ENCODE data around the gene SYNE1. TPM values are rescaled to one million over a fixed set of nuclear protein-coding genes. Genes with fewer than 3 reads are reported as not detected.

The SYNE1 gene
- total RNA-seq, 1 experiment from 2014 or later, result 23.0 TPM

DNA sequence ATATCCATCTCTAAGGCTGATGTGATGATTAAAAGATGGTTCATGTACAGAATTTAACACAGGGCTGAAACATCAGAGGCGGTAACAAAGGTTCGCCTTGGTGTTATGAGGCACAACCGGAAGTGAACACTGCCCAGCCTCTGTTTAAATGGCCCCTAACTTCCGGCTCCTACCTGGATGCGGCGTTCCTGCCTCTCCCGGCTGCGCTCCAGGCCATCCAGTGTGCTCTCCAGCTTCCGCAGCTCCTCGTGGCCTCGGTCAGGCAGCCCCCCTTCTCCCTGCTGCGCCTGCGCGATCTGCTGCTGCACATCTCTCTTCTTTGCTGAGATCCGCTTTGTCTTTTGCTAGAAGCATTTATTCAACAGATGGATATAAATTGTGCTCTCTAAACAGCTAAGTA, 195.3 kb downstream of the SYNE1 start:
- CTCF ChIA-PET, result no interaction called here
- intact Hi-C loops (cut with micrococcal nuclease; ENCODE audit: unreplicated experiment), result no loop called here
- H3K27ac Mint-ChIP-seq (ENCODE audit: unreplicated experiment), result no peak overlapping the region
- no peaks in the 10 kb centered on the region for H3K4me1 ChIP-seq
- no peak overlapping the region for H3K4me3 ChIP-seq (ENCODE audit: low read depth, low read length)
- TF ChIP-seq, protein P1, sequence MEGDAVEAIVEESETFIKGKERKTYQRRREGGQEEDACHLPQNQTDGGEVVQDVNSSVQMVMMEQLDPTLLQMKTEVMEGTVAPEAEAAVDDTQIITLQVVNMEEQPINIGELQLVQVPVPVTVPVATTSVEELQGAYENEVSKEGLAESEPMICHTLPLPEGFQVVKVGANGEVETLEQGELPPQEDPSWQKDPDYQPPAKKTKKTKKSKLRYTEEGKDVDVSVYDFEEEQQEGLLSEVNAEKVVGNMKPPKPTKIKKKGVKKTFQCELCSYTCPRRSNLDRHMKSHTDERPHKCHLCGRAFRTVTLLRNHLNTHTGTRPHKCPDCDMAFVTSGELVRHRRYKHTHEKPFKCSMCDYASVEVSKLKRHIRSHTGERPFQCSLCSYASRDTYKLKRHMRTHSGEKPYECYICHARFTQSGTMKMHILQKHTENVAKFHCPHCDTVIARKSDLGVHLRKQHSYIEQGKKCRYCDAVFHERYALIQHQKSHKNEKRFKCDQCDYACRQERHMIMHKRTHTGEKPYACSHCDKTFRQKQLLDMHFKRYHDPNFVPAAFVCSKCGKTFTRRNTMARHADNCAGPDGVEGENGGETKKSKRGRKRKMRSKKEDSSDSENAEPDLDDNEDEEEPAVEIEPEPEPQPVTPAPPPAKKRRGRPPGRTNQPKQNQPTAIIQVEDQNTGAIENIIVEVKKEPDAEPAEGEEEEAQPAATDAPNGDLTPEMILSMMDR (IDR thresholded peaks at IDR 0.05; ENCODE audit: insufficient read depth in 1 of 2, low read depth in 1 of 2, low read length in 1 of 2, severe bottlenecking in 1 of 2, unreplicated experiment in 1 of 2), result no peak
- H3K36me3 ChIP-seq (ENCODE audit: control insufficient read depth, insufficient read depth, low read length), result no peaks in the 10 kb centered on the region
- H3K4me1 Mint-ChIP-seq (ENCODE audit: low read depth, unreplicated experiment), result no peaks in the 10 kb centered on the region
- POLR2A ChIA-PET, result no interaction called here
- no peaks in the 10 kb centered on the region for H3K9me3 ChIP-seq
- BruUV-seq (replicated peaks), result no TSS peak
- H3K27me3 ChIP-seq (replicated peaks; ENCODE audit: control insufficient read depth, insufficient read depth, low read length), result no peaks in the 10 kb centered on the region
- no peak overlapping the region for H3K4me3 Mint-ChIP-seq (ENCODE audit: unreplicated experiment)
- peaks cover 15% of the 10 kb centered on the region for H3K27me3 Mint-ChIP-seq (ENCODE audit: insufficient read depth, unreplicated experiment)
- no peaks in the 10 kb centered on the region for H3K36me3 Mint-ChIP-seq (ENCODE audit: insufficient read depth, unreplicated experiment)
- H3K9me3 Mint-ChIP-seq (ENCODE audit: unreplicated experiment), result no peaks in the 10 kb centered on the region
- DNase-seq, result no peak

DNA sequence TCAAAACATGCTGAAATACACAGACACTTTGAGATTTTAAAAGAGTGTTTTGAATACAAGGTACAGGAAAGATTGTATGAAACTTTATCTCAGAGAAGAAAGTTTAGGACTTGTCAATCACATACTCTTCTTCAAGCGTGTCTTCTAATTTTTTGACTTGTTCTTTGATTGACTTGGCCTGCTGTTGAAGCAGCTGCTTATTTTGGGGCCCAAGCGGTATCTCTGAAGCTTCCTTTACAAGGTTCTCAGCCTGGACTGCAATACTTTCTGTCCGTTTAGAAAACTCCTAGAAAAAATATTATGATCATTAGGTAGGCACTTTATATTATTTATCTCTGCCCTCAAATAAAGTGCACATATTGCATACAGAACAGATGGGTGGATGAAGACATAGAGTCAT, 201.3 kb downstream of the SYNE1 start:
- Mint-ChIP-seq H3K36me3 (ENCODE audit: insufficient read depth, unreplicated experiment) (no peaks in the 10 kb centered on the region), H3K4me3 (ENCODE audit: unreplicated experiment) (no peak overlapping the region), H3K27me3 (ENCODE audit: insufficient read depth, unreplicated experiment) (peaks cover 14% of the 10 kb centered on the region), H3K4me1 (ENCODE audit: low read depth, unreplicated experiment) (no peaks in the 10 kb centered on the region), H3K9me3 (ENCODE audit: unreplicated experiment) (no peaks in the 10 kb centered on the region), H3K27ac (ENCODE audit: unreplicated experiment) (no peak overlapping the region)
- no peaks in the 10 kb centered on the region for H3K9me3 ChIP-seq
- no TSS peak for BruUV-seq (replicated peaks)
- H3K4me1 ChIP-seq, result no peaks in the 10 kb centered on the region
- POLR2A ChIA-PET, result no interaction called here
- CTCF ChIA-PET, result no interaction called here
- H3K4me3 ChIP-seq (ENCODE audit: low read depth, low read length), result no peak overlapping the region
- no peak for DNase-seq
- intact Hi-C loops (cut with micrococcal nuclease; ENCODE audit: unreplicated experiment), result no loop called here
- H3K36me3 ChIP-seq (ENCODE audit: control insufficient read depth, insufficient read depth, low read length), result no peaks in the 10 kb centered on the region
- no peaks in the 10 kb centered on the region for H3K27me3 ChIP-seq (replicated peaks; ENCODE audit: control insufficient read depth, insufficient read depth, low read length)
- TF ChIP-seq, protein P1 (IDR thresholded peaks at IDR 0.05; ENCODE audit: insufficient read depth in 1 of 2, low read depth in 1 of 2, low read length in 1 of 2, severe bottlenecking in 1 of 2, unreplicated experiment in 1 of 2), result no peak

DNA sequence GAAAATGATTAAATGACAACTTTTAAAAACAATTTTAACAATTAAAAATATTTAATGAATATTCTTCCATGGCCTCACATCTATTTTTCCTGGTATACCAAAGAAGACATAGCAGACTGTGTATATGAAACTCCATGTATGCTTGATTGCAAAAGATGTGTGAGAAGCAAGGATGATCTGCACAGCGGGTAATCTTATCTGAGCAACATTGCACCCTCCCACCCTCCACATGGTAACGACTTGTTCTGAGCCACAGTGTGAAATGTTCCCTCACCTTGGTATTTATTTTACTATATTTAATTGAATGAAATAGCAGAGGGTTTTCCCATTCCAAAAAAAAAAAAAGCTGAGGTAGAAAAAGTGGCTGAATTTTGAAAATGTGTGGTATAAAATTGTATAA, 204.4 kb downstream of the SYNE1 start:
- Mint-ChIP-seq H3K36me3 (ENCODE audit: insufficient read depth, unreplicated experiment) (no peaks in the 10 kb centered on the region), H3K27me3 (ENCODE audit: insufficient read depth, unreplicated experiment) (peaks cover 21% of the 10 kb centered on the region), H3K4me1 (ENCODE audit: low read depth, unreplicated experiment) (no peaks in the 10 kb centered on the region), H3K27ac (ENCODE audit: unreplicated experiment) (no peak overlapping the region), H3K9me3 (ENCODE audit: unreplicated experiment) (no peaks in the 10 kb centered on the region), H3K4me3 (ENCODE audit: unreplicated experiment) (no peak overlapping the region)
- no TSS peak for BruUV-seq (replicated peaks)
- intact Hi-C loops (cut with micrococcal nuclease; ENCODE audit: unreplicated experiment), result no loop called here
- ChIA-PET POLR2A (no interaction called here), CTCF (interaction anchor here (0.7 kb wide), 1 partner anchor 195 kb away, joined by 3 read pairs; no protein-coding TSS in a partner anchor)
- H3K36me3 ChIP-seq (ENCODE audit: control insufficient read depth, insufficient read depth, low read length), result no peaks in the 10 kb centered on the region
- no peak overlapping the region for H3K4me3 ChIP-seq (ENCODE audit: low read depth, low read length)
- H3K27me3 ChIP-seq (replicated peaks; ENCODE audit: control insufficient read depth, insufficient read depth, low read length), result no peaks in the 10 kb centered on the region
- H3K9me3 ChIP-seq, result no peaks in the 10 kb centered on the region
- no peak for DNase-seq
- TF ChIP-seq, protein P1 (IDR thresholded peaks at IDR 0.05; ENCODE audit: insufficient read depth in 1 of 2, low read depth in 1 of 2, low read length in 1 of 2, severe bottlenecking in 1 of 2, unreplicated experiment in 1 of 2), result no peak
- H3K4me1 ChIP-seq, result no peaks in the 10 kb centered on the region

All from Caco-2 (cell line).